Glutamatergic neuron (in vitro differentiated cells): ENCODE measurements around the gene CDADC1. TPM values are rescaled to one million over a fixed set of nuclear protein-coding genes. Genes with fewer than 3 reads are reported as not detected.

ENCODE experiments used
- DNase-seq: peaks from one replicate; pipeline ENCODE4 v3.0.0; 2022
- H3K27ac Mint-ChIP-seq: one replicate; pipeline ENCODE4 v1.8.0; 2020; ENCODE audit warnings: mild to moderate bottlenecking, mixed read lengths, inconsistent platforms; ENCODE audit not compliant: unreplicated experiment
- H3K27me3 Mint-ChIP-seq: one replicate; pipeline ENCODE4 v1.8.0; 2020; ENCODE audit warnings: mild to moderate bottlenecking, moderate library complexity, mixed read lengths, inconsistent platforms; ENCODE audit not compliant: unreplicated experiment
- H3K36me3 Mint-ChIP-seq: one replicate; pipeline ENCODE4 v1.8.0; 2020; ENCODE audit warnings: mild to moderate bottlenecking, mixed read lengths, inconsistent platforms; ENCODE audit not compliant: unreplicated experiment
- H3K4me1 Mint-ChIP-seq: one replicate; pipeline ENCODE4 v1.8.0; 2020; ENCODE audit warnings: mild to moderate bottlenecking, low read depth, mixed read lengths, inconsistent platforms; ENCODE audit not compliant: unreplicated experiment
- H3K4me3 Mint-ChIP-seq: one replicate; pipeline ENCODE4 v1.8.0; 2020; ENCODE audit warnings: mild to moderate bottlenecking, mixed read lengths, inconsistent platforms; ENCODE audit not compliant: unreplicated experiment
- H3K9me3 Mint-ChIP-seq: one replicate; pipeline ENCODE4 v1.8.0; 2020; ENCODE audit warnings: mild to moderate bottlenecking, moderate library complexity, mixed read lengths, inconsistent platforms; ENCODE audit not compliant: unreplicated experiment
- total RNA-seq: library from RNA; stranded (reverse); fragmentation: NEBNext Ultra II Directional; extraction: Animal tissue kit (Norgen Biotek cat#: 25700); gene quantifications from one replicate; pipeline ENCODE4 v1.2.1, GENCODE V29; 2021; ENCODE audit not compliant: unreplicated experiment
- TF ChIP-seq, protein P1 (sequence below): fragments of 200-600 bp; sonication (generic); IDR thresholded peaks from one replicate; pipeline ENCODE4 v1.5.0; 2021; ENCODE audit not compliant: partially characterized antibody, unreplicated experiment

Gene CDADC1
- total RNA-seq, 1 donor from 2014 or later: 4.3 TPM

GRCh38 chr13:49259586-49259985, 11.9 kb downstream of the CDADC1 start:
- Mint-ChIP-seq H3K4me3 (no peak overlapping the region), H3K9me3 (no peaks in the 10 kb centered on the region), H3K27ac (no peak overlapping the region), H3K4me1 (no peaks in the 10 kb centered on the region), H3K36me3 (peaks cover 5% of the 10 kb centered on the region), H3K27me3 (no peaks in the 10 kb centered on the region)
- no peak for DNase-seq
- TF ChIP-seq, protein P1, sequence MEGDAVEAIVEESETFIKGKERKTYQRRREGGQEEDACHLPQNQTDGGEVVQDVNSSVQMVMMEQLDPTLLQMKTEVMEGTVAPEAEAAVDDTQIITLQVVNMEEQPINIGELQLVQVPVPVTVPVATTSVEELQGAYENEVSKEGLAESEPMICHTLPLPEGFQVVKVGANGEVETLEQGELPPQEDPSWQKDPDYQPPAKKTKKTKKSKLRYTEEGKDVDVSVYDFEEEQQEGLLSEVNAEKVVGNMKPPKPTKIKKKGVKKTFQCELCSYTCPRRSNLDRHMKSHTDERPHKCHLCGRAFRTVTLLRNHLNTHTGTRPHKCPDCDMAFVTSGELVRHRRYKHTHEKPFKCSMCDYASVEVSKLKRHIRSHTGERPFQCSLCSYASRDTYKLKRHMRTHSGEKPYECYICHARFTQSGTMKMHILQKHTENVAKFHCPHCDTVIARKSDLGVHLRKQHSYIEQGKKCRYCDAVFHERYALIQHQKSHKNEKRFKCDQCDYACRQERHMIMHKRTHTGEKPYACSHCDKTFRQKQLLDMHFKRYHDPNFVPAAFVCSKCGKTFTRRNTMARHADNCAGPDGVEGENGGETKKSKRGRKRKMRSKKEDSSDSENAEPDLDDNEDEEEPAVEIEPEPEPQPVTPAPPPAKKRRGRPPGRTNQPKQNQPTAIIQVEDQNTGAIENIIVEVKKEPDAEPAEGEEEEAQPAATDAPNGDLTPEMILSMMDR: no peak

GRCh38 chr13:49262634-49263033, 14.9 kb downstream of the CDADC1 start:
- Mint-ChIP-seq H3K4me1 (no peaks in the 10 kb centered on the region), H3K9me3 (no peaks in the 10 kb centered on the region), H3K36me3 (peaks cover 5% of the 10 kb centered on the region), H3K27me3 (no peaks in the 10 kb centered on the region), H3K27ac (no peak overlapping the region), H3K4me3 (no peak overlapping the region)
- TF ChIP-seq, protein P1: no peak
- DNase-seq: no peak

GRCh38 chr13:49265822-49266221, 18.1 kb downstream of the CDADC1 start:
- TF ChIP-seq, protein P1: no peak

GRCh38 chr13:49271264-49271663, 23.5 kb downstream of the CDADC1 start:
- Mint-ChIP-seq H3K4me3 (no peak overlapping the region), H3K27me3 (no peaks in the 10 kb centered on the region)

More at GRCh38 chr13:49265822-49266221, 18.1 kb downstream of the CDADC1 start:
- no peak for DNase-seq
- H3K4me3 Mint-ChIP-seq: no peak overlapping the region
- H3K36me3 Mint-ChIP-seq: peaks cover 5% of the 10 kb centered on the region
- no peaks in the 10 kb centered on the region for H3K4me1 Mint-ChIP-seq
- H3K9me3 Mint-ChIP-seq: no peaks in the 10 kb centered on the region
- no peaks in the 10 kb centered on the region for H3K27me3 Mint-ChIP-seq
- H3K27ac Mint-ChIP-seq: no peak overlapping the region

DNA sequence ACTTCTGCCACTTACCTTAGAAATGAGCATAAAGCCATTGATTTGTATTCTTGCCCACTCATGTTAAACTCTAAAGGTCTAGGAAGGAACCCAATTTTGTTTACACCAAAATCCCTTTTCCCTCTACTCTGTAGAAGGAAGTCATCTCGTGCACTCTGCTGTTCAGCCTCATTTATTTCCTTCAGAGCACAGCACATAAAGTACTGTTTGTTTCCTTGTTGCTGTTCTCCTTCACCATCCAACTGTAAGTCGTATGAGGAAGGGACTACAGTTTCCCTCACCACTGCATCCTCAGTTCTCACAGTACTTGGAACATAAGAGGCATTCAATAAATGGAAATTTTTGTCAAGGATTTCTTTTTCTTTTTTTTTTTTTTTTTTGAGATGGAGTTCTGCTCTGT, 24.6 kb downstream of the CDADC1 start:
- Mint-ChIP-seq H3K4me1 (no peaks in the 10 kb centered on the region), H3K36me3 (no peaks in the 10 kb centered on the region), H3K27ac (no peak overlapping the region), H3K9me3 (no peaks in the 10 kb centered on the region), H3K27me3 (no peaks in the 10 kb centered on the region), H3K4me3 (no peak overlapping the region)
- no peak for DNase-seq
- TF ChIP-seq, protein P1: no peak

More at GRCh38 chr13:49271264-49271663, 23.5 kb downstream of the CDADC1 start:
- TF ChIP-seq, protein P1: no peak
- no peaks in the 10 kb centered on the region for H3K9me3 Mint-ChIP-seq
- no peaks in the 10 kb centered on the region for H3K36me3 Mint-ChIP-seq
- DNase-seq: no peak
- no peaks in the 10 kb centered on the region for H3K4me1 Mint-ChIP-seq
- H3K27ac Mint-ChIP-seq: no peak overlapping the region
